Measurements from ENCODE around the gene RAB29.

GRCh38 chr1:205729945-205730610 lies 45.2 kb downstream of the RAB29 start:
- TF ChIP-seq CTCF (IDR thresholded peaks at IDR 0.05) (no peak), ZFX (IDR thresholded peaks at IDR 0.05; ENCODE audit: borderline replicate concordance) (no peak)

Measured in 22Rv1 (cell line).